H1 (cell line): Measurements from ENCODE around the gene VWA3B. TPM values are rescaled to one million over a fixed set of nuclear protein-coding genes. Genes with fewer than 3 reads are reported as not detected.

Source experiments
- CTCF ChIA-PET: fragments of 300-600 bp; sonication (Branson Sonifier 250); formaldehyde crosslinking; loops from one replicate; lab custom pipeline; 2021; ENCODE audit not compliant: partially characterized antibody; lab: Charles Lee
- POLR2A ChIA-PET: fragments of 300-600 bp; sonication (Branson Sonifier 250); formaldehyde crosslinking; loops from one replicate; lab custom pipeline; 2021; ENCODE audit warnings: inconsistent platforms; ENCODE audit not compliant: partially characterized antibody; lab: Charles Lee
- DNase-seq, 2 experiments: peaks; one replicate each; pipeline versions ENCODE4 v3.0.0 to v3.0.0-alpha.2; 2010 to 2022; ENCODE audit warnings: low spot score in 2 of 2, low read depth in 1 of 2, mixed read lengths in 1 of 2
- FAIRE-seq: peaks from 2 replicates; lab custom pipeline; 2011; peaks lifted over from hg19 to GRCh38; lab: Jason Lieb, UNC
- H2AFZ ChIP-seq: 2 replicates; pipeline ENCODE4 v1.8.1; 2012; ENCODE audit warnings: low read length, inconsistent platforms
- H2AK5ac ChIP-seq: 2 replicates; pipeline ENCODE4 v1.6.1; 2013; ENCODE audit warnings: low read depth, low read length
- H2BK120ac ChIP-seq: replicated peaks from 2 replicates; pipeline ENCODE3; 2013; ENCODE audit warnings: low read depth, low read length, inconsistent platforms
- H2BK12ac ChIP-seq: 2 replicates; pipeline ENCODE4 v1.6.1; 2013; ENCODE audit warnings: low read depth, low read length
- H2BK15ac ChIP-seq: 2 replicates; pipeline ENCODE4 v1.6.1; 2013; ENCODE audit warnings: low read length
- H2BK20ac ChIP-seq: 2 replicates; pipeline ENCODE4 v1.6.1; 2013; ENCODE audit warnings: low read length
- H2BK5ac ChIP-seq: 2 replicates; pipeline ENCODE4 v1.6.1; 2013; ENCODE audit warnings: low read depth, low read length
- H3K14ac ChIP-seq: 2 replicates; pipeline ENCODE4 v1.6.1; 2013; ENCODE audit warnings: inconsistent platforms; ENCODE audit not compliant: insufficient read length
- H3K18ac ChIP-seq: 2 replicates; pipeline ENCODE4 v1.6.1; 2013; ENCODE audit warnings: low read length; ENCODE audit errors: extremely low read depth
- H3K23ac ChIP-seq: 2 replicates; pipeline ENCODE4 v1.6.1; 2013; ENCODE audit warnings: inconsistent platforms; ENCODE audit not compliant: insufficient read length
- H3K23me2 ChIP-seq: 2 replicates; pipeline ENCODE4 v1.6.1; 2013; ENCODE audit warnings: low read depth, low read length
- H3K27ac ChIP-seq: 2 replicates; pipeline ENCODE4 v1.6.1; 2011; ENCODE audit warnings: low read depth, low read length, inconsistent platforms
- H3K27me3 ChIP-seq, 4 experiments: replicated peaks in 1 of 4; 1 replicate in 1 of 4; 2 replicates in 3 of 4; pipeline versions ENCODE4 v1.6.1 to v1.8.1; 2011 to 2013; ENCODE audit warnings: low read length in 3 of 4, mild to moderate bottlenecking in 3 of 4, inconsistent platforms in 2 of 4, mixed read lengths in 2 of 4, moderate library complexity in 1 of 4; ENCODE audit not compliant: control insufficient read depth in 3 of 4, insufficient read depth in 3 of 4; ENCODE audit errors: extremely low read depth in 1 of 4
- H3K36me3 ChIP-seq, 4 experiments: 2 replicates each; pipeline versions ENCODE4 v1.6.1 to v1.8.1; 2011 to 2013; ENCODE audit warnings: mild to moderate bottlenecking in 4 of 4, low read length in 3 of 4, moderate library complexity in 2 of 4, control low read depth in 1 of 4, inconsistent platforms in 1 of 4; ENCODE audit not compliant: insufficient read depth in 4 of 4, control insufficient read depth in 2 of 4
- H3K4ac ChIP-seq: replicated peaks from 2 replicates; pipeline ENCODE3; 2013; ENCODE audit warnings: low read length, low read depth, mixed read lengths, inconsistent platforms; ENCODE audit not compliant: insufficient read length
- H3K4me1 ChIP-seq, 4 experiments: replicated peaks in 1 of 4; 1 replicate in 1 of 4; 2 replicates in 3 of 4; pipeline versions ENCODE4 v1.6.1 to v1.8.1; 2011 to 2013; ENCODE audit warnings: low read length in 3 of 4, inconsistent platforms in 2 of 4, mixed read lengths in 1 of 4; ENCODE audit not compliant: insufficient read depth in 4 of 4, control insufficient read depth in 3 of 4
- H3K4me2 ChIP-seq, 2 experiments: 2 replicates each; pipeline versions ENCODE4 v1.6.1 to v1.8.1; 2011 to 2013; ENCODE audit warnings: low read depth in 2 of 2, low read length in 2 of 2, control low read depth in 1 of 2, inconsistent platforms in 1 of 2, mild to moderate bottlenecking in 1 of 2; ENCODE audit not compliant: insufficient read depth in 1 of 2
- H3K4me3 ChIP-seq, 4 experiments: fragments of 200-600, 300-600 bp in 1 of 4; sonication (generic), shearing (Covaris generic), sonication (Bioruptor Twin) in 1 of 4; 2 replicates each; pipeline versions ENCODE4 v1.5.1 to v1.8.1; 2011 to 2016; ENCODE audit warnings: low read length in 4 of 4, low read depth in 3 of 4, control low read depth in 2 of 4, inconsistent platforms in 2 of 4, mild to moderate bottlenecking in 2 of 4, mixed read lengths in 1 of 4, moderate library complexity in 1 of 4; ENCODE audit not compliant: insufficient read depth in 2 of 4; ENCODE audit errors: extremely low read depth in 1 of 4
- H3K56ac ChIP-seq: replicated peaks from 2 replicates; pipeline ENCODE3; 2013; ENCODE audit warnings: low read depth, mild to moderate bottlenecking, mixed read lengths, low read length, inconsistent platforms; ENCODE audit not compliant: insufficient read length
- H3K79me1 ChIP-seq: 2 replicates; pipeline ENCODE4 v1.6.1; 2013; ENCODE audit warnings: low read depth, low read length, control low read depth
- H3K79me2 ChIP-seq, 2 experiments: 2 replicates each; pipeline versions ENCODE4 v1.6.1 to v1.8.1; 2012 to 2013; ENCODE audit warnings: low read length in 2 of 2, mild to moderate bottlenecking in 2 of 2, inconsistent platforms in 1 of 2; ENCODE audit not compliant: insufficient read depth in 2 of 2, control insufficient read depth in 1 of 2
- H3K9ac ChIP-seq, 4 experiments: replicated peaks in 1 of 4; 1 replicate in 1 of 4; 2 replicates in 3 of 4; pipeline versions ENCODE4 v1.6.1 to v1.8.1; 2011 to 2013; ENCODE audit warnings: low read depth in 3 of 4, low read length in 3 of 4, control low read depth in 2 of 4, mild to moderate bottlenecking in 2 of 4, moderate library complexity in 2 of 4, inconsistent platforms in 1 of 4; ENCODE audit errors: extremely low read depth in 1 of 4
- H3K9me3 ChIP-seq, 2 experiments: 2 replicates each; pipeline versions ENCODE4 v1.6.1 to v1.8.1; 2012 to 2013; ENCODE audit warnings: mild to moderate bottlenecking in 2 of 2, moderate library complexity in 2 of 2, control low read depth in 1 of 2, inconsistent platforms in 1 of 2, low read depth in 1 of 2, low read length in 1 of 2, mixed read lengths in 1 of 2; ENCODE audit not compliant: insufficient read depth in 2 of 2
- H4K20me1 ChIP-seq, 2 experiments: replicated peaks in 1 of 2; 2 replicates each; pipeline versions ENCODE3 to v1.8.1; 2011 to 2013; ENCODE audit warnings: inconsistent platforms in 2 of 2, low read length in 2 of 2, mild to moderate bottlenecking in 1 of 2; ENCODE audit not compliant: insufficient read depth in 2 of 2, control insufficient read depth in 1 of 2
- H4K5ac ChIP-seq: 2 replicates; pipeline ENCODE4 v1.6.1; 2013; ENCODE audit warnings: low read length, low read depth, mixed read lengths, inconsistent platforms; ENCODE audit not compliant: insufficient read length
- H4K8ac ChIP-seq: 2 replicates; pipeline ENCODE4 v1.8.0; 2013; ENCODE audit warnings: mild to moderate bottlenecking, moderate library complexity, low read length, inconsistent platforms; ENCODE audit not compliant: insufficient read depth; ENCODE audit errors: extremely low read depth
- H4K91ac ChIP-seq: replicated peaks from 2 replicates; pipeline ENCODE3; 2013; ENCODE audit warnings: low read length, mixed read lengths, inconsistent platforms; ENCODE audit not compliant: insufficient read length
- CTBP2 ChIP-seq: IDR thresholded peaks from 2 replicates; pipeline ENCODE4 v1.7.0; 2011; ENCODE audit warnings: borderline replicate concordance, mild to moderate bottlenecking, moderate library complexity, mixed read lengths, low read length; ENCODE audit not compliant: insufficient read depth, insufficient read length
- FOSL1 ChIP-seq: IDR thresholded peaks from 2 replicates; pipeline ENCODE4 v1.6.1; 2011; ENCODE audit warnings: mild to moderate bottlenecking, low read depth, low read length, moderate library complexity; ENCODE audit not compliant: insufficient read depth
- JUND ChIP-seq: IDR thresholded peaks from 2 replicates; pipeline ENCODE4 v1.6.1; 2011; ENCODE audit warnings: mild to moderate bottlenecking, improper control_type of control experiment, low read length
- KDM4A ChIP-seq: IDR thresholded peaks from one replicate; pipeline ENCODE4 v1.7.1; 2012; ENCODE audit warnings: low read depth, mild to moderate bottlenecking, moderate library complexity, low read length, inconsistent platforms; ENCODE audit not compliant: severe bottlenecking
- KDM5A ChIP-seq: fragments of 200-600 bp; IDR thresholded peaks from 2 replicates; pipeline ENCODE4 v1.7.1; 2012; ENCODE audit warnings: mild to moderate bottlenecking, low read length, inconsistent platforms, mixed read lengths
- POLR2AphosphoS5 ChIP-seq: IDR thresholded peaks from 2 replicates; pipeline ENCODE4 v1.6.1; 2011; ENCODE audit warnings: low read depth, low read length
- RAD21 ChIP-seq, 2 experiments: IDR thresholded peaks in 1 of 2; conservative IDR thresholded peaks in 1 of 2; 2 replicates each; pipeline ENCODE4 v1.6.1; 2011; ENCODE audit warnings: low read depth in 2 of 2, low read length in 2 of 2, improper control_type of control experiment in 1 of 2, inconsistent platforms in 1 of 2, mild to moderate bottlenecking in 1 of 2, moderate library complexity in 1 of 2
- SIRT6 ChIP-seq: IDR thresholded peaks from one replicate; pipeline ENCODE4 v1.7.1; 2012; ENCODE audit warnings: low read length, inconsistent platforms
- TBP ChIP-seq: IDR thresholded peaks from 2 replicates; pipeline ENCODE4 v1.6.1; 2011; ENCODE audit warnings: low read depth, low read length, improper control_type of control experiment
- WGBS, 2 experiments: shearing (Covaris generic) in 1 of 2; methylation state at CpG; one replicate each; pipeline versions ENCODE4 v1.1.6 to v1.1.7; 2013 to 2015; ENCODE audit warnings: low lambda C conversion rate in 2 of 2, mixed read lengths in 2 of 2, inconsistent platforms in 1 of 2, low coverage in 1 of 2, missing lambda C conversion rate in 1 of 2; ENCODE audit not compliant: insufficient replicate concordance in 2 of 2, insufficient coverage in 1 of 2, insufficient read length in 1 of 2; ENCODE audit errors: extremely low coverage in 1 of 2, missing lambda C conversion rate in 1 of 2; 5-methylcytosine and 5-hydroxymethylcytosine counted together
- polyA plus RNA-seq, 7 experiments: library from polyadenylated mRNA; depleted of rRNA in 3 of 7; stranded (reverse) in 5 of 7; unstranded in 2 of 7; fragments of >200 nt in 5 of 7; fragments of 200-250 nt in 2 of 7; gene quantifications; 1 replicate in 5 of 7; 2 replicates in 1 of 7; 4 replicates in 1 of 7; pipeline versions ENCODE4 v1.2.1 to v1.2.3, GENCODE V29; 2011 to 2013; ENCODE audit warnings: missing spikeins in 2 of 7, mixed read lengths in 2 of 7
- total RNA-seq: library from RNA; stranded (reverse); fragmentation: NEBNext Ultra II Directional; extraction: Animal tissue kit (Norgen Biotek cat#: 25700); gene quantifications from 2 replicates; pipeline ENCODE4 v1.2.1, GENCODE V29; 2021

VWA3B gene
- total and polyA plus RNA-seq, 2 of the 8 experiments (the other 6 are each of a cell fraction or from before 2014, with no cell fraction given) = not detected

- Histone ChIP-seq H3K4ac (no peak overlapping the region), H3K27me3 (no peaks in the 10 kb centered on the region), H4K91ac (no peak overlapping the region), H3K4me1 (peaks cover 0 to 4% (median 0%) of the 10 kb centered on the region in 4 experiments; a peak in 3 of 7 replicates), H4K5ac (no peak overlapping the region), H3K23ac (no peak overlapping the region), H3K4me3 (no peak overlapping the region; a peak in 1 of 8 replicates), H3K18ac (no peak overlapping the region), H3K14ac (no peak overlapping the region), H2AK5ac (no peak overlapping the region), H3K79me1 (no peaks in the 10 kb centered on the region), H3K9me3 (peaks cover 21 to 24% of the 10 kb centered on the region in 2 experiments), H2AFZ (no peak overlapping the region), H3K36me3 (no peaks in the 10 kb centered on the region; a peak in 1 of 8 replicates), H3K27ac (no peak overlapping the region), H2BK20ac (no peak overlapping the region), H3K4me2 (peak overlapping the region in 1 of 2 experiments; percentile 23; a peak in 1 of 4 replicates), H4K20me1 (no peaks in the 10 kb centered on the region), H2BK5ac (no peak overlapping the region), H4K8ac (no peak overlapping the region), H3K9ac (no peak overlapping the region), H3K23me2 (no peaks in the 10 kb centered on the region), H3K79me2 (no peaks in the 10 kb centered on the region), H2BK12ac (no peak overlapping the region), H2BK15ac (no peak overlapping the region), H2BK120ac (no peak overlapping the region), H3K56ac (no peak overlapping the region)
- TF ChIP-seq SIRT6 = no peak
- TF ChIP-seq RAD21 (IDR thresholded peaks at IDR 0.05 in 1 of 2, conservative IDR thresholded peaks at IDR 0.05 in 1 of 2; ENCODE audit: low read depth in 2 of 2, low read length in 2 of 2) = no peak
- TF ChIP-seq FOSL1 = no peak
- no peak for TF ChIP-seq CTBP2
- no peak for TF ChIP-seq KDM4A
- no peak for TF ChIP-seq TBP
- no peak for TF ChIP-seq JUND
- TF ChIP-seq POLR2AphosphoS5 = no peak
- TF ChIP-seq KDM5A = no peak
- ChIA-PET POLR2A (no interaction called here), CTCF (no interaction called here)
- DNase-seq = no peak
- FAIRE-seq = peak; percentile 60
- WGBS, 2 experiments = 35% methylated on average over 3 of the region's 3 CpGs; no CpG with 5 or more reads in 1 of the 2 experiments
Measured at GRCh38 chr2:98317214-98317613, 230.2 kb downstream of the VWA3B start.
